DND-41 (cell line): ENCODE results near the gene TST.

Experiments
- ATAC-seq: fragments of 200-7000 bp; cut with Tn5 transposase; 3 replicates; pipeline ENCODE4 v1.9.1; 2021; ENCODE audit warnings: low read depth; ENCODE audit not compliant: insufficient read depth
- DNase-seq: peaks from one replicate; pipeline ENCODE4 v3.0.0-alpha.2; 2020
- H2AFZ ChIP-seq: 2 replicates; pipeline ENCODE4 v1.6.0; 2012; ENCODE audit warnings: low read depth, low read length
- H3K27ac ChIP-seq: 2 replicates; pipeline ENCODE4 v1.5.1; 2012; ENCODE audit warnings: low read length, inconsistent platforms
- H3K27me3 ChIP-seq: fragments of 200-600 bp; sonication (generic); 2 replicates; pipeline ENCODE4 v1.6.0; 2012; ENCODE audit warnings: low read length, mild to moderate bottlenecking, inconsistent platforms; ENCODE audit not compliant: insufficient read depth, poor library complexity
- H3K36me3 ChIP-seq: 2 replicates; pipeline ENCODE4 v1.5.1; 2012; ENCODE audit warnings: low read length, inconsistent platforms; ENCODE audit not compliant: insufficient read depth
- H3K4me1 ChIP-seq: 2 replicates; pipeline ENCODE4 v1.5.1; 2012; ENCODE audit warnings: mild to moderate bottlenecking, low read length; ENCODE audit not compliant: insufficient read depth
- H3K4me2 ChIP-seq: 2 replicates; pipeline ENCODE4 v1.6.0; 2012; ENCODE audit warnings: mild to moderate bottlenecking, moderate library complexity, low read length, inconsistent platforms; ENCODE audit not compliant: insufficient read depth
- H3K4me3 ChIP-seq, 2 experiments: fragments of 200-600 bp in 1 of 2; shearing (Covaris generic) in 1 of 2; 2 replicates each; pipeline ENCODE4 v1.5.1; 2012 to 2016; ENCODE audit warnings: inconsistent platforms in 2 of 2, low read length in 2 of 2, mild to moderate bottlenecking in 2 of 2, low read depth in 1 of 2, moderate library complexity in 1 of 2
- H3K79me2 ChIP-seq: 2 replicates; pipeline ENCODE4 v1.6.0; 2012; ENCODE audit warnings: low read length, inconsistent platforms; ENCODE audit not compliant: insufficient read depth
- H3K9ac ChIP-seq: 2 replicates; pipeline ENCODE4 v1.6.0; 2012; ENCODE audit warnings: low read depth, mild to moderate bottlenecking, inconsistent platforms, low read length, moderate library complexity
- H3K9me3 ChIP-seq: 2 replicates; pipeline ENCODE4 v1.5.1; 2012; ENCODE audit warnings: low read length, moderate library complexity, mild to moderate bottlenecking, inconsistent platforms; ENCODE audit not compliant: insufficient read depth, severe bottlenecking
- H4K20me1 ChIP-seq: 2 replicates; pipeline ENCODE4 v1.6.0; 2012; ENCODE audit warnings: low read length; ENCODE audit not compliant: insufficient read depth
- EZH2 ChIP-seq: IDR thresholded peaks from 3 replicates; pipeline ENCODE4 v1.6.1; 2012; ENCODE audit warnings: borderline replicate concordance, low read depth, mild to moderate bottlenecking, moderate library complexity, low read length, inconsistent platforms; ENCODE audit not compliant: severe bottlenecking
- TF ChIP-seq, protein P1 (sequence below): IDR thresholded peaks from 2 replicates; pipeline ENCODE4 v1.5.1; 2012; ENCODE audit warnings: borderline replicate concordance, low read length, moderate library complexity, mild to moderate bottlenecking; ENCODE audit not compliant: poor library complexity, severe bottlenecking; ENCODE audit errors: extremely low read depth

TST gene

DNA sequence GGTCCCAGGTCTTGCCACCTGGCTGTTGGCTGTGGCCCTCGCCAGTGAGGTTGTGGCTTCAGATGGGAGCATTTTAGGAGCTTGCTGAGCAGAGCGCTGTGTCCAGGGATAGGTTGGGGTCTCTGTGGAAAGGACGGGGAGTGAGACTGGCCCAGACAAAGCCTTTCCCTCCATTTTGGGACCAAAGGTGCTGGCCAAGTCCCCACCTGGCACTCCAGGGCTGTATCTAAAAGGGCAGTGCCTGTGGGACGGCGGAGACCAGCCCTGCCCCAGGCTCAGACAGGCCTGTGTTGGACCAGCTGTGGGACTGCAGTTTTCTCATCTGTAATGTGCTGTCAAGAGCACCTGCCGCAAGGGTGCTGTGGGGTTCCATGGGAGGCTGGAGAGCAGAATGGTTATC is 27.3 kb upstream of the TST start:
- H3K4me1 ChIP-seq, result peaks cover 7% of the 10 kb centered on the region
- no peaks in the 10 kb centered on the region for H3K9me3 ChIP-seq
- no peaks in the 10 kb centered on the region for H3K79me2 ChIP-seq
- no peak overlapping the region for H3K27ac ChIP-seq
- H3K9ac ChIP-seq, result no peak overlapping the region
- no peaks in the 10 kb centered on the region for H3K36me3 ChIP-seq
- no peak overlapping the region for H3K4me2 ChIP-seq
- ATAC-seq (no peak), DNase-seq (no peak)
- TF ChIP-seq EZH2, result no peak
- TF ChIP-seq, protein P1, sequence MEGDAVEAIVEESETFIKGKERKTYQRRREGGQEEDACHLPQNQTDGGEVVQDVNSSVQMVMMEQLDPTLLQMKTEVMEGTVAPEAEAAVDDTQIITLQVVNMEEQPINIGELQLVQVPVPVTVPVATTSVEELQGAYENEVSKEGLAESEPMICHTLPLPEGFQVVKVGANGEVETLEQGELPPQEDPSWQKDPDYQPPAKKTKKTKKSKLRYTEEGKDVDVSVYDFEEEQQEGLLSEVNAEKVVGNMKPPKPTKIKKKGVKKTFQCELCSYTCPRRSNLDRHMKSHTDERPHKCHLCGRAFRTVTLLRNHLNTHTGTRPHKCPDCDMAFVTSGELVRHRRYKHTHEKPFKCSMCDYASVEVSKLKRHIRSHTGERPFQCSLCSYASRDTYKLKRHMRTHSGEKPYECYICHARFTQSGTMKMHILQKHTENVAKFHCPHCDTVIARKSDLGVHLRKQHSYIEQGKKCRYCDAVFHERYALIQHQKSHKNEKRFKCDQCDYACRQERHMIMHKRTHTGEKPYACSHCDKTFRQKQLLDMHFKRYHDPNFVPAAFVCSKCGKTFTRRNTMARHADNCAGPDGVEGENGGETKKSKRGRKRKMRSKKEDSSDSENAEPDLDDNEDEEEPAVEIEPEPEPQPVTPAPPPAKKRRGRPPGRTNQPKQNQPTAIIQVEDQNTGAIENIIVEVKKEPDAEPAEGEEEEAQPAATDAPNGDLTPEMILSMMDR, result no peak
- H4K20me1 ChIP-seq, result no peaks in the 10 kb centered on the region
- peaks cover 2% of the 10 kb centered on the region for H3K27me3 ChIP-seq
- no peak overlapping the region for H3K4me3 ChIP-seq
- H2AFZ ChIP-seq, result no peak overlapping the region

DNA sequence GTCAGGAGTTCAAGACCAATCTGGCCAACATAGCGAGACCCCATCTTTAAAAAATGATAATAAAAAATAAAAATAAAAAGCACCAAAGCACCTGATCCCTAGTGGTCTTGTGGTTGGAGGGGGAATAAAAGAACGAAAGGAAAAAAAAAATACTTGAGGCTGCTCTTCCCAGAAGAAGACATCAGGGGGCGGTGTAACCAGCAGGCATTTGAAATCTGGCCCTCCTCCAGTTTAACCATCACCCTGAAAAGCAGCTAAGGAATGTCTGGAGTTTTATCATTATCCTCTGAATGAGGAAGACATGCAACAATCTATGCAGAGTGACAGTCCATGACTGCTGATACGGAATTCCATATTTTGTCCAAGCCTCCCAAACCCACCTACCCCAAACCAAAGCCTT is 26.7 kb upstream of the TST start:
- Histone ChIP-seq H3K36me3 (no peaks in the 10 kb centered on the region), H3K4me3 (no peak overlapping the region), H2AFZ (no peak overlapping the region), H4K20me1 (no peaks in the 10 kb centered on the region), H3K27me3 (peaks cover 2% of the 10 kb centered on the region), H3K27ac (no peak overlapping the region), H3K9me3 (no peaks in the 10 kb centered on the region), H3K4me1 (peaks cover 2% of the 10 kb centered on the region), H3K9ac (no peak overlapping the region), H3K79me2 (no peaks in the 10 kb centered on the region), H3K4me2 (no peak overlapping the region)
- ATAC-seq, result no peak
- TF ChIP-seq, protein P1, result peak; percentile 64
- no peak for TF ChIP-seq EZH2
- DNase-seq, result no peak

- Histone ChIP-seq H3K9ac (no peak overlapping the region), H3K27me3 (peaks cover 2% of the 10 kb centered on the region), H3K4me3 (no peak overlapping the region), H3K4me2 (no peak overlapping the region), H3K79me2 (no peaks in the 10 kb centered on the region), H4K20me1 (no peaks in the 10 kb centered on the region), H3K9me3 (no peaks in the 10 kb centered on the region), H2AFZ (no peak overlapping the region), H3K36me3 (no peaks in the 10 kb centered on the region), H3K27ac (no peak overlapping the region), H3K4me1 (no peaks in the 10 kb centered on the region)
- no peak for ATAC-seq
- TF ChIP-seq, protein P1, result no peak
- TF ChIP-seq EZH2, result no peak
- no peak for DNase-seq
Measured at GRCh38 chr22:37044634-37045625, 25.7 kb upstream of the TST start.
